Endothelial cell of umbilical vein (primary cell): ENCODE data around the gene TCEA2. TPM values are rescaled to one million over a fixed set of nuclear protein-coding genes. Genes with fewer than 3 reads are reported as not detected.

Experiments
- BruUV-seq: library from RNA; stranded (reverse); fragments of 400-500 nt; replicated peaks from 2 replicates; lab custom pipeline; 2021; lab: Mats Ljungman, UMichigan
- CTCF ChIA-PET: fragments of 300-600, 350-600 bp; sonication (Branson Sonifier 250); formaldehyde crosslinking; loops from one replicate; lab custom pipeline; 2021; ENCODE audit warnings: antibody characterized with exemption, inconsistent platforms; lab: Charles Lee
- POLR2A ChIA-PET: fragments of 300-600, 350-600 bp; sonication (Branson Sonifier 250); formaldehyde crosslinking; loops from one replicate; lab custom pipeline; 2021; ENCODE audit warnings: antibody characterized with exemption, inconsistent platforms; lab: Charles Lee
- DNase-seq: peaks from one replicate; pipeline ENCODE4 v3.0.0-alpha.2; 2011; ENCODE audit warnings: low read depth, low spot score
- FAIRE-seq: peaks from 2 replicates; lab custom pipeline; 2011; peaks lifted over from hg19 to GRCh38; lab: Jason Lieb, UNC
- H2AFZ ChIP-seq: 2 replicates; pipeline ENCODE4 v1.6.0; 2012; ENCODE audit warnings: low read depth, low read length, control low read depth, inconsistent platforms
- H3K27ac ChIP-seq: 2 replicates; pipeline ENCODE4 v1.5.1; 2011; ENCODE audit warnings: low read depth, mild to moderate bottlenecking, control low read depth, low read length, moderate library complexity; ENCODE audit not compliant: insufficient read depth
- H3K27me3 ChIP-seq, 2 experiments: 2 replicates each; pipeline versions ENCODE4 v1.6.0 to v1.6.1; 2011; ENCODE audit warnings: low read length in 2 of 2, mixed read lengths in 1 of 2; ENCODE audit not compliant: control insufficient read depth in 2 of 2, insufficient read depth in 2 of 2
- H3K36me3 ChIP-seq, 2 experiments: 2 replicates in 1 of 2; 3 replicates in 1 of 2; pipeline ENCODE4 v1.5.1; 2011; ENCODE audit warnings: low read length in 2 of 2, mild to moderate bottlenecking in 1 of 2, moderate library complexity in 1 of 2; ENCODE audit not compliant: control insufficient read depth in 2 of 2, insufficient read depth in 2 of 2; ENCODE audit errors: extremely low read depth in 1 of 2
- H3K4me1 ChIP-seq: 3 replicates; pipeline ENCODE4 v1.5.1; 2011; ENCODE audit warnings: mild to moderate bottlenecking, low read length; ENCODE audit not compliant: control insufficient read depth, insufficient read depth; ENCODE audit errors: extremely low read depth
- H3K4me2 ChIP-seq: 2 replicates; pipeline ENCODE4 v1.6.1; 2011; ENCODE audit warnings: low read length, control low read depth, mixed read lengths; ENCODE audit not compliant: insufficient read depth
- H3K4me3 ChIP-seq, 3 experiments: fragments of 200-600 bp in 1 of 3; sonication (generic), shearing (Covaris generic) in 1 of 3; replicated peaks in 1 of 3; 2 replicates each; pipeline ENCODE4 v1.5.1; 2011 to 2016; ENCODE audit warnings: control low read depth in 3 of 3, low read length in 3 of 3, mild to moderate bottlenecking in 2 of 3, inconsistent platforms in 1 of 3, low read depth in 1 of 3, moderate library complexity in 1 of 3; ENCODE audit not compliant: insufficient read depth in 1 of 3
- H3K79me2 ChIP-seq: 2 replicates; pipeline ENCODE4 v1.6.0; 2012; ENCODE audit warnings: low read length, inconsistent platforms; ENCODE audit not compliant: control insufficient read depth, insufficient read depth
- H3K9ac ChIP-seq: replicated peaks from 2 replicates; pipeline ENCODE3; 2011; ENCODE audit warnings: low read length, control low read depth; ENCODE audit not compliant: insufficient read depth; ENCODE audit errors: extremely low read depth
- H3K9me1 ChIP-seq: replicated peaks from 3 replicates; pipeline ENCODE4 v1.6.0; 2011; ENCODE audit warnings: mild to moderate bottlenecking, low read length; ENCODE audit not compliant: control insufficient read depth, insufficient read depth; ENCODE audit errors: extremely low read depth
- H3K9me3 ChIP-seq: replicated peaks from 2 replicates; pipeline ENCODE4 v1.5.1; 2012; ENCODE audit warnings: low read length, inconsistent platforms; ENCODE audit not compliant: control insufficient read depth, insufficient read depth
- H4K20me1 ChIP-seq: replicated peaks from 2 replicates; pipeline ENCODE3; 2011; ENCODE audit warnings: mild to moderate bottlenecking, low read length; ENCODE audit not compliant: control insufficient read depth, insufficient read depth; ENCODE audit errors: extremely low read depth
- CTCF ChIP-seq, 2 donors: IDR thresholded peaks; 1 replicate in 1 of 2; 2 replicates in 1 of 2; pipeline ENCODE4 v1.5.1; 2011; ENCODE audit warnings: low read length in 2 of 2, mild to moderate bottlenecking in 2 of 2, moderate library complexity in 2 of 2, control low read depth in 1 of 2, inconsistent platforms in 1 of 2, low read depth in 1 of 2; ENCODE audit not compliant: insufficient read depth in 1 of 2; ENCODE audit errors: extremely low read depth in 1 of 2
- EZH2 ChIP-seq: IDR thresholded peaks from 2 replicates; pipeline ENCODE4 v1.6.1; 2012; ENCODE audit warnings: borderline replicate concordance, low read depth, mild to moderate bottlenecking, moderate library complexity, low read length, inconsistent platforms; ENCODE audit not compliant: severe bottlenecking
- FOS ChIP-seq: IDR thresholded peaks from 2 replicates; pipeline ENCODE4 v1.6.1; 2011; ENCODE audit warnings: mild to moderate bottlenecking, low read length, moderate library complexity, borderline replicate concordance; ENCODE audit not compliant: insufficient read depth
- GATA2 ChIP-seq: IDR thresholded peaks from 2 replicates; pipeline ENCODE4 v1.7.0; 2011; ENCODE audit warnings: low read depth, mild to moderate bottlenecking, moderate library complexity, mixed read lengths, low read length; ENCODE audit not compliant: insufficient read length, insufficient read depth
- JUN ChIP-seq: IDR thresholded peaks from 2 replicates; pipeline ENCODE4 v1.6.1; 2011; ENCODE audit warnings: borderline replicate concordance, low read depth; ENCODE audit not compliant: insufficient read length, insufficient read depth
- MAX ChIP-seq: IDR thresholded peaks from 2 replicates; pipeline ENCODE4 v1.6.1; 2011; ENCODE audit not compliant: insufficient read depth, insufficient read length
- MYC ChIP-seq: IDR thresholded peaks from one replicate; pipeline ENCODE4 v1.6.1; 2011; ENCODE audit warnings: mild to moderate bottlenecking, low read depth, low read length
- POLR2A ChIP-seq: IDR thresholded peaks from 2 replicates; pipeline ENCODE4 v1.6.1; 2012; ENCODE audit warnings: low read depth, mild to moderate bottlenecking, control low read depth, low read length
- POLR2AphosphoS5 ChIP-seq: IDR thresholded peaks from 2 replicates; pipeline ENCODE4 v1.6.1; 2012; ENCODE audit warnings: low read depth, mild to moderate bottlenecking, control low read depth, low read length, moderate library complexity; ENCODE audit not compliant: insufficient read depth
- dilution Hi-C: fragments of 300-500 bp; cut with MboI; formaldehyde crosslinking; loops from one replicate; pipeline ENCODE4 v1.15.0; 2019; ENCODE audit warnings: low sequenced_read_pairs; ENCODE audit not compliant: extremely low pct_ligation_motif_present
- intact Hi-C: fragments of 100-400 bp; cut with micrococcal nuclease; formaldehyde crosslinking; loops from one replicate; pipeline ENCODE4 v1.10.0; 2022
- polyA plus RNA-seq, 4 experiments: library from polyadenylated mRNA; depleted of rRNA in 3 of 4; stranded (reverse) in 3 of 4; unstranded in 1 of 4; fragments of >200 nt; gene quantifications; 2 replicates each; pipeline versions ENCODE4 v1.2.1 to v1.2.3, GENCODE V29; 2011 to 2012; ENCODE audit warnings: missing spikeins in 1 of 4
- total RNA-seq: library from RNA; stranded (reverse); gene quantifications from 2 replicates; pipeline ENCODE4 v1.2.3, GENCODE V29; 2021

Gene TCEA2
- total and polyA plus RNA-seq, 2 donors (not counting 3 experiments of a cell fraction or from before 2014, with no cell fraction given): 53.1 to 65.5 TPM

GRCh38 chr20:64073476-64074183, 10.6 kb downstream of the TCEA2 start:
- Histone ChIP-seq H2AFZ (no peak overlapping the region), H3K79me2 (peaks cover 6% of the 10 kb centered on the region), H3K9me3 (no peaks in the 10 kb centered on the region), H3K4me1 (peaks cover 5% of the 10 kb centered on the region), H3K9ac (no peak overlapping the region), H3K9me1 (no peaks in the 10 kb centered on the region), H3K27ac (no peak overlapping the region), H4K20me1 (no peaks in the 10 kb centered on the region), H3K27me3 (no peaks in the 10 kb centered on the region), H3K36me3 (peaks cover 0 to 21% of the 10 kb centered on the region in 2 experiments), H3K4me2 (no peak overlapping the region), H3K4me3 (no peak overlapping the region)
- TF ChIP-seq MYC (no peak), POLR2AphosphoS5 (no peak), POLR2A (no peak)
- no TSS peak for BruUV-seq
- intact Hi-C loops: no loop called here
- CTCF ChIA-PET: no interaction called here
- dilution Hi-C loops: no loop called here
- FAIRE-seq (no peak), DNase-seq (no peak)
- POLR2A ChIA-PET: no interaction called here

- Histone ChIP-seq H3K27ac (no peak overlapping the region), H4K20me1 (no peaks in the 10 kb centered on the region), H3K4me3 (no peak overlapping the region), H3K4me1 (peaks cover 12% of the 10 kb centered on the region), H3K9me1 (no peaks in the 10 kb centered on the region), H3K9me3 (no peaks in the 10 kb centered on the region), H3K9ac (no peak overlapping the region), H3K27me3 (no peaks in the 10 kb centered on the region), H3K79me2 (peaks cover 6% of the 10 kb centered on the region), H3K36me3 (peaks cover 0 to 21% of the 10 kb centered on the region in 2 experiments), H2AFZ (no peak overlapping the region), H3K4me2 (no peak overlapping the region)
- TF ChIP-seq POLR2A (no peak), JUN (no peak), GATA2 (no peak), EZH2 (no peak), FOS (no peak), POLR2AphosphoS5 (no peak), CTCF (IDR thresholded peaks at IDR 0.05; ENCODE audit: extremely low read depth in 1 of 2, insufficient read depth in 1 of 2, low read depth in 1 of 2, low read length in 2 of 2) (no peak), MAX (no peak), MYC (no peak)
- intact Hi-C loops: no loop called here
- DNase-seq (no peak), FAIRE-seq (no peak)
- BruUV-seq: no TSS peak
- ChIA-PET POLR2A (no interaction called here), CTCF (no interaction called here)
- dilution Hi-C loops: no loop called here
Measured at GRCh38 chr20:64074184-64074789, 11.3 kb downstream of the TCEA2 start.
